GM19043 (cell line): ENCODE data around the gene ALKBH3.

Experiments
- ATAC-seq: cut with Tn5 transposase; IDR thresholded peaks from one replicate; pipeline ENCODE4 v1.9.1; 2021; ENCODE audit warnings: low read depth; ENCODE audit not compliant: unreplicated experiment

The ALKBH3 gene

GRCh38 chr11:43955381-43956118, 74.9 kb downstream of the ALKBH3 start:
- no peak for ATAC-seq

DNA sequence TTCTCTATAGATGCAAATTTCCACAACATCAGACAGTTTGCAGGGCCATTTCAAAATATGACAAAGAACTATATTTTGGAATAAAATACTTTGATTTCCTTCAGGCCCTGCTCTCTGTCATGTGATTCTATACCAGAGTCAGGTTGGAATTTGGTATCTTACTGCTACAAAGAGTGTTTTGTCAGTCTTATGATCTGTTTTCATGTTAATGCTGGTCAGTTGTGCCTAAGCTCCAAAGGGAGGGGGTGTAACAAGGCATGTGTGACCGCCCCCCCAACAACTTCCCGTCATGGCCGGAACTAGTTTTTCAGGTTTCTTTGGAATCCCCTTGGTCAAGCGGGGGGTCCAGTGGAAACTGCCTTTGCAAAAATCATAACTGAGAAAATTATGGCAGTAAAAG, 76.9 kb downstream of the ALKBH3 start:
- ATAC-seq = no peak

- ATAC-seq = no peak
These were observed 78.8 kb downstream of the ALKBH3 start for GRCh38 chr11:43959321-43959995.

DNA sequence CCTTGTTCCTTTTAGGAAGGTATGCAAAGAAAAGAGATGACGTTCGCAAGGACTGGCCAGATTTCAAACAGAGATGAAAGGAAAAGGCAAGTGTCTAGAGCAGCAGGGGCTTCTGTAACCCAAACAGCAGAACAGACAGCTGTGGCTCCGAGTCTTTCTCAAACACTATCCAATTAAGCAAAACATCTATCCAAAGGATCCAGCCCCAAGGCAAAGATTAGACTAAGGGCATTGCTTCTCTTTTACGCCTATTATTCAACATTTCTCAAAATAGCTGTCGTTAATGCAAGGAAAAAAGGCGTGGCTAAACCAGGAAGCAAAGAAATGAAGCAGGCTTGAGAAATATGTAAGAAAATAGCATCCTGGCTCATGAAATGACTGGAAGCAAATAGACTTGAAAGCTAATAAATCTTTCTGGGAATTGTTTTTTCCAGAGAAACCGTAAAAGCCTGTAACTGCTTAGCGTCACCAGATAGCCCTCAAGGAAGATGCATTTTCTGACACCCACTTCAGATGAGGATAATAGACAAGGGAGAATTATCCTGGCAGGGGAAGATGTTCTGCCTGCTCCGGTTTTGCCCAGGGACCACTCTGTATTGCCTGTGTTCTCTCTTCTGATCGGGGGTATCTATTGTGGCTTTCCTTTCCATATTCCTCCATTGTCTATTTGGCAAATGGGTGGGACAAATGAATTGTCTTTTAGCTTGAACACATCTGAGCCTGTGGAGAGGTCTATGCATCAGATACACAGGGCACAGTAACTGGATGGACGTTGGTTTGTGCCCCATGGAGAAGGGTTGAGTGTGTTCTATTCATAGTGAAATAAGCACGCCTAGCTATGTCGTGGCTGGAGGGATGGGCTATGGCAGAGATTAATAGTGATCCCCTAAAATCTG, 82.0 kb downstream of the ALKBH3 start:
- ATAC-seq = no peak

DNA sequence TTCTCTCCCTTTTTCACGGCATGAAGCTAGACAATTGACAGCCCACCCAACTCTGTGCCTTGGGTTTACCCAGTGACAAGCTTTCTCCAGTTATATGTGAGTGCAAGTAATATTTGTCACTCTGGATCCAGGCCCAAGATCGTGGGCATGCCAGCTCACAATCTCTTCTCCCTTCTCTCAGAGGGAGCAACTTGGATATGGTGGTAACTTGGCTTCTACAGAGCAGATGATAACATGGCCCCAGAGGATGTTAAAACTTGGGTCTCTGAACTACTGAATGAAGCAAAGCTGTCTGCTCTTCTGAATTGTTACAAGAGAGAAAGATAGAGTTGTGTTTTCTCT, 82.6 kb downstream of the ALKBH3 start:
- no peak for ATAC-seq

DNA sequence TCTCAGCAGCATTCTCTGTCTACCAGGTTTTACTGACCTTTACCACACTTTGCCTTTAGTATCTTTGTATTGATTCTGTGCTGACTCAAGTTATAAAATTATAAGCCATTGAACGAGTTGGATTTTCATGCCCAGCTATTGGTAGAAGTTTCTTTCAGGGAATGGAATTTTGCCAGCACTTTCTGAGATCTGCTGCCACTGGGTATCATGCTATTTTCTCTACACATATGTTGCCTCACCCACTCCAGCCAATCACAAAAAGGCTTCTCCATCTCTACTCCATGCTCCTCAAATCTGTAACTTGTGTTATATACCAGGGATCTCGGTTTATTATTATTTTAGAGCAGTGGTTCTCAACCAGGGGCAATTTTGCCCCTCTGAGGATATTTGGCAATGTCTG, 87.0 kb downstream of the ALKBH3 start:
- ATAC-seq = no peak

DNA sequence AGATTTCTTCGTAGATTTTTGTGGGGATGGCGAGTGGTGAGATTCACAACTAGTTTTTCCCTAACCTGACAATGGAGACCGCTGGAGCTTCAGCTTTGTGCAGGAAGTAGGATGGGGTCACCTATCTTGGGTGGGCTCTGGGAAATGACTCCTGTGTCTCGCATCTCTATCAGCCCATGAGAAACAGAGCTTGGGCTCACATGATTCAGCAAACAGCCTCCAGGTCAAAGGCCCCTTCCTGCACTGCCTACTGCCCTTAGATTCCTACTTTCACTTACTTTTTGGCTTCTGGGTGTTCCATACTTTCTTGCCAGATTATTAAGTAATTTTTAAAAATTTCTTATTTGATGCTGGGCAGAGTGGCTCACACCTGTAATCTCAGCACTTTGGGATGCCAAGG, 88.1 kb downstream of the ALKBH3 start:
- no peak for ATAC-seq

DNA sequence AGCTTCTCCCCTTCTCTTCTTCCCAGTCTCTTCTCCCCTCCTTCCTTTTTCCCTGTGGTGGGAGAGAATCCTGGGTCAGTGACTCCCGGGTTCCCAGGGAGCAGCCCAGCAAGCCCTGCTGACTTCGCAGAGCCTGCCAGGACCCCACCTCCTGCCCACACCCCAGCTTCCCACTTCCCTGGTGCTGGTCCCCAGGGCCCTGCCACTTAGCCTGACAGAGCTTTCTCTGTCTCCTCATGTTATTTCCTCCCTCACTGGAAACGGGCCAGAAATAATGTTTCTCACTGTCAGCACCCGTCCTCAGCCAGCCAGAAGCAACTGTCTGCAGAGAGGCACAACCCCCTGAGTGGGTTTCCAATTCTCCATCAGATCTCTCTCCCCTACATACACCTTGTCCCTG, 88.9 kb downstream of the ALKBH3 start:
- ATAC-seq = no peak
